WI38 (cell line): ENCODE measurements around the gene SYNPO2L.

Experiments used
- H3K4me3 ChIP-seq: 2 replicates; pipeline ENCODE4 v1.5.1; 2011; ENCODE audit warnings: low read depth, mild to moderate bottlenecking, control low read depth, low read length
- CTCF ChIP-seq: IDR thresholded peaks from 2 replicates; pipeline ENCODE4 v1.5.1; 2012; ENCODE audit warnings: low read depth, mild to moderate bottlenecking, control low read depth, low read length

Gene SYNPO2L

GRCh38 chr10:73647875-73648651, 7.8 kb downstream of the SYNPO2L start:
- TF ChIP-seq CTCF = no peak
- H3K4me3 ChIP-seq = no peak overlapping the region

- no peak overlapping the region for H3K4me3 ChIP-seq
- TF ChIP-seq CTCF = no peak
Observed at GRCh38 chr10:73647211-73647874, 8.5 kb downstream of the SYNPO2L start.

- no peak overlapping the region for H3K4me3 ChIP-seq
Observed at GRCh38 chr10:73646598-73647041, 9.2 kb downstream of the SYNPO2L start.

GRCh38 chr10:73645251-73645650, 10.6 kb downstream of the SYNPO2L start:
- TF ChIP-seq CTCF = no peak
- H3K4me3 ChIP-seq = no peak overlapping the region

More at GRCh38 chr10:73646598-73647041, 9.2 kb downstream of the SYNPO2L start:
- no peak for TF ChIP-seq CTCF

- H3K4me3 ChIP-seq = no peak overlapping the region
- no peak for TF ChIP-seq CTCF
Observed at GRCh38 chr10:73644767-73645166, 11.1 kb downstream of the SYNPO2L start.

- TF ChIP-seq CTCF = peak; percentile 72
- H3K4me3 ChIP-seq = no peak overlapping the region
Observed at GRCh38 chr10:73644015-73644743, 11.7 kb downstream of the SYNPO2L start.
